Activated CD8-positive, alpha-beta memory T cell treated with anti-CD3 and anti-CD28 coated beads for 1 hour (primary cell): Measurements from ENCODE around the gene DNAJC11.
"Not testable (repeated sequence)": the region's sequence is repeated elsewhere in the genome, so short reads cannot be mapped to it uniquely, and the experiment has no call there.

Source experiments
- DNase-seq, 2 donors: peaks; one replicate each; pipeline ENCODE4 v3.0.0-alpha.2; 2020; ENCODE audit warnings: low read depth in 1 of 2; ENCODE audit errors: extremely low read depth in 1 of 2

The DNAJC11 gene

DNA sequence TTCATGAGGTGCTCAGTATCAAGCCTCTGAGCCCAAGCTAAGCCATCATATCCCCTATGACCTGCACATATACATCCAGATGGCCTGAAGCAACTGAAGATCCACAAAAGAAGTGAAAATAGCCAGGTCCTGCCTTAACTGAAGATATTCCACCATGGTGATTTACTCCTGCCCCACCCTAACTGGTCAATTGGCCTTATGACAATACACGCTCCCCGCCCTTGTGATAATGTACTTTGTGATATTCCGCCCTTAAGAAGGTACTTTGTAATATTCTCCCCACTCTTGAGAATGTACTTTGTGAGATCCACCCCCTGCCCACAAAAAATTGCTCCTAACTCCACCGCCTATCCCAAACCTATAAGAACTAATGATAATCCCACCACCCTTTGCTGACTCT, 1.7 kb downstream of the DNAJC11 start:
- not testable (repeated sequence) for DNase-seq

- DNase-seq, result no peak
These were observed 5.7 kb downstream of the DNAJC11 start for GRCh38 chr1:6695868-6696267.

GRCh38 chr1:6694121-6694713, 7.4 kb downstream of the DNAJC11 start:
- no peak for DNase-seq

GRCh38 chr1:6692956-6693355, 8.7 kb downstream of the DNAJC11 start:
- no peak for DNase-seq

GRCh38 chr1:6691507-6691906, 10.1 kb downstream of the DNAJC11 start:
- DNase-seq, result no peak

GRCh38 chr1:6690186-6690585, 11.4 kb downstream of the DNAJC11 start:
- no peak for DNase-seq

GRCh38 chr1:6688757-6689156, 12.9 kb downstream of the DNAJC11 start:
- DNase-seq, result no peak

- DNase-seq, result no peak
These were observed 13.6 kb downstream of the DNAJC11 start for GRCh38 chr1:6688001-6688400.

GRCh38 chr1:6686294-6686693, 15.3 kb downstream of the DNAJC11 start:
- no peak for DNase-seq

DNA sequence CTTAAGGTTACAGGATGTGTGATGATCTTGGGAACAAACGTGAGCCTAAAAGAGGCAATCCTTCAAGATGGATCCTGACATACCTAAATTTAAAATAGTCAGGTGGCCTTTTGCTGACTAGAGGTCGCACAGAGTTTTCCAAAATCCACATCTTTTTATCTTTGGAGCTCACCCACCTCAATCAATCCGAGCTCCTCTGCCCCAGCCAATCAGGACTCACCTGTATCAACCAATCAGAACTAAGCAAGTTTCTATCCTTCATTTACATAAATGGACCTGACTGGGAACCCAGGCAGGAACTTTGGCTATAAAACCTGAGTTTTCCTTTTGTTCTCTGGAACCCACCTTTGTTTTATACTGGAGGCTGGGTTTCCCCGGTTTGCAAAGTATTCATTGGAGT, 16.2 kb downstream of the DNAJC11 start:
- no peak for DNase-seq

DNA sequence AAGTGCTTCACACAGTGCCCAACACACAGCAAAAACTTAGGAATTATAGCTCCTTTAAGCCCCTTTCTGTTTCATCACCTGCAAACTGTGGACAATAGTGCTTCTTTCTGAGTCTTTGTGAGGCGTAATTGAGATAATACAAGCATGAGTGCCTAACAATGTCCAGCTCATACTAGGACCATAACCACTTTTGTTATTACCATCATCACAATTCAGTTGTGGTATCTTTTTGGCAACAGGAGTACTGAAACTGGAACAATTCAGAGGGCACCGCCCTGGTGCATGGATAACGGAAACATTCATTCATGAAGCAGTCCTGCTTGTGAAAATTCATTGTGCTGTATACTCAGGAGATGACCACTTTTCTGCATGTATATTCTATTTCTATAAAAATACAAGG, 18.2 kb downstream of the DNAJC11 start:
- DNase-seq, result no peak

GRCh38 chr1:6675941-6676340, 25.7 kb downstream of the DNAJC11 start:
- no peak for DNase-seq

DNA sequence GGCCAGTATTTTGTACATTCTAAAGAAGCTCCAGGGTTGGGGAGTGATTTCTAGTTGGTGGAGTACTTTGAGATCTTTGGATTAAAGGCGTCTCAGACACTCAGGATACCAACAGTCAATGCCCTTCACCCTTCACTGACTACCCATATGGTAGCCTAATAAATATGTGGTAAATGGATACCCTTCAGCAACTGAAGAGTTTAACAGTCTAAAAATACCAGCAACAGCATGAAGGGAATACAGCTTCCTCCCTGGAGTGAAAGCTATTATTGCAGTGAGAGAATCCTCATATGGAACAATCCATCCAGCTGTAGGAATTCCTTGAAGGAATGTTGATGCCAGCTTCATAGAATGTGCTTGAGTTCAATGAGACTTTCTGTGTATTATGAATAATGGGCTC, 26.8 kb downstream of the DNAJC11 start:
- no peak for DNase-seq

DNA sequence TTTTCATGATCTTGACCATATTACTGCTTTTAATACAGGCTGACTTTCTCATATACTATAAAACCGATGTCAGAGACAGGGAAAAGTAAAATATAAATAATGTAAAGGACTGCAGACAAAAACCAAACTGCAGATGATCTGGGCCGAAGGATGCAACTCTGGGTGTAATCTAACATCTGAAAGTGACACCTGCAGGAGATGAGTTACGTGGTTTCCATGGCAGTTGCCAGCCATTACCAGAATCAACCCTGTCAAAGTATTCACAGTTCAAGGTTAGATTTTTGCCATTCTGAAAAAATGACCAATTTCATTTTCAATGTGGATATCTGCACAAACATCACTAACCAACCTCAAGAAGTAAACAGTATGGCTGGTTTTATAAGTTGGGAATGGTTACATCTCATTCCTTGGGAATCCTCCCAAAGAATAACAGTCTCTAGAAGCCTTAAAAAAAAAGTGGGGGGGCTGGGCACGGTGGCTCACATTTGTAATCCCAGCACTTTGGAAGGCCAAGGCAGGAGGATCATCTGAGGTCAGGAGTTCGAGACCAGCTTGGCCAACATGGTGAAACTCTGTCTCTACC, 27.7 kb downstream of the DNAJC11 start:
- DNase-seq, result no peak

- DNase-seq, result no peak
These were observed 29.1 kb downstream of the DNAJC11 start for GRCh38 chr1:6672558-6672957.

GRCh38 chr1:6668503-6668902, 33.1 kb downstream of the DNAJC11 start:
- DNase-seq, result no peak

DNA sequence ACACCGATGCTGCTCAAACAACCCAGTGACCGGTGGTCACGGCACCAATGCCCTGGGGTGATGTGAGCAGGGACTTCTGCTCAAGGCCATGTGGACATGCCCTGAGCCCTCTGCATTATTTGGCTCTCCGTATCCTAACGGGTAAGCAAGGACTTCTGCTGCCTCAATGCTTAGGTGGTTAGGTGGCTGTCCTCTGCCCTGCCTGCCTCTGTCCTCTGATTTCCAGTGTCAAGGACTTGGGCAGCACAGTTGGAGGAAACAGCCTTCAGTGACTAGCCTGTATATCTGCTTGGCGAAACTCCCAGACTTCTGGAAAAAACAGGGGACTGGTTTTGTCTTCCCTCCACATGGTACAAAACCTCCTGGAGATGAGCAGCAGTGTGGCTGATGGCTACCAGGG, 34.5 kb downstream of the DNAJC11 start:
- DNase-seq, result no peak

DNA sequence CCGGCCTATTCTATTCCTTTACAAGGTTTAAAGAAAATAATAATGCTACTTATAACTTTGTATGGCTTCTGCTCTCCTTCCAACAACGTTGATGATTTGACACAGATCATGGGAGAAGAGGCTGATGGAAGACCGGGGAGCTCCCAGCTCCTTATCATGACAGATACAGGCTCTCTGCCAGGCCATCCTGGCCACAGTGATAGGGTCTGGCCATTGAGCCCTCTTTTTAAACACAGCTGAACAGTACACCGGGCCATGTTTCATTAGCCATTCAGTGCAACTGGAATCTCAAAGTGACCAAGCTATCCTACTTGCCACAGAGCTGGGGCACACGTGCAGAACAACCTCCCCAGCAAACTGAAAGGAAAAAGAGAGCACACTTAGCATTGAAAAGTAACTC, 34.9 kb downstream of the DNAJC11 start:
- DNase-seq, result no peak

- DNase-seq, result not testable (repeated sequence)
These were observed 39.1 kb downstream of the DNAJC11 start for GRCh38 chr1:6662468-6662867.

GRCh38 chr1:6660415-6661049, 41.1 kb downstream of the DNAJC11 start:
- no peak for DNase-seq

DNA sequence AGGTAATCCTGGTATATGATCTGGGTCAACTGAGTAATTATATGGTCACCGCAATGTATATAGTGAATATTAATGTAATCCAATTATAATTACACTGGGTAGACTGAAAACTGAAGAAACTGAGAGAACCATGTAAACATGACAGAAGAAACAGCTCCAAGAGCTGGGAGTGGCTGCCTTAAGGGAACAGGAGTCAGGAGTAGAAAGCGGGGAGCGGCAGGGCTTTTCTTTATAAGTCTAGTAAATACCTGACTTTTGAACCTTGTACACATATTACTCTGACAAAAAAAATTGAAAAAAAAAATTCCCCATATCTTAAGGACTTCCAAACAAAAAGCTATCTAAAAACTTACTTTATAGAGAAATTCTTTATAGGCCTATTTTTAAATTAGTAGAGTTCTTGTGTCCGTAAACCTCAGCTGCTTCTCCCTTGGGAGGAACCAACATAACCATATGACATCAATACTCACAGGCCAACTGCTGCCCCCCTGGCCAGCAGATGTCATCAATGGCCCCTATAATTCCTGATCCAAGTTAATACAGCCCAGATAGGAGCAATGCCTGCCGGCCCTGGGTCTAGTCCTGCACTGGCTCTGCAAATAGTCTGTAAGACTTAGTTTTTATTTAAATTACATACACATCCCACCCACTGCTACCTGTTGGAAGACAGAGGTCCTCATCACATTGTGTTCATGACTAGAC, 43.1 kb downstream of the DNAJC11 start:
- DNase-seq, result no peak

DNA sequence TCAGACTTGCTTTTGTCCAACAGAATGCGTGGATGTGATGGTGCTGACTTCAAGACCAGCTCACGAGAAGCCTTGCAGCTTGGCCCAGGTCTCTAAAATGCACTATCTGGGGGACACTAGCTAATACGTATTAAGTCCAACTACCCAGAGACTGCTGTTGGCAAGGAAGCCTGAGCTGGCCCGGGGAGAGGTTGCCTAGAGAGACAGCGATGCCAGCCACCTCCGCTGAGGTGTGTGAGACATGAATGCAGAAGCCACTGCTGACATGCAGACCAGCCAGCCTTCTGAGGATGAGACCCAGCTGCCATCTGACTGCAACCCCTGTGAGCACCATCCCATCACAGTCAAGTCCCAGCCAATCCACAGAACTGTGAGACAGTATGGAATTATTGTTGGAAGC, 44.5 kb downstream of the DNAJC11 start:
- no peak for DNase-seq
